Activated CD4-positive, alpha-beta T cell treated with anti-CD3 and anti-CD28 coated beads, Interleukin-2, Interleukin-6, amounts not matched to agents 100 ng/mL and 50 ng/mL, durations not matched to agents 16 hours and 8 hours (primary cell): ENCODE data around the gene HMGCLL1.

Experiments
- DNase-seq: peaks from one replicate; pipeline ENCODE4 v3.0.0-alpha.2; 2020

Gene HMGCLL1

DNA sequence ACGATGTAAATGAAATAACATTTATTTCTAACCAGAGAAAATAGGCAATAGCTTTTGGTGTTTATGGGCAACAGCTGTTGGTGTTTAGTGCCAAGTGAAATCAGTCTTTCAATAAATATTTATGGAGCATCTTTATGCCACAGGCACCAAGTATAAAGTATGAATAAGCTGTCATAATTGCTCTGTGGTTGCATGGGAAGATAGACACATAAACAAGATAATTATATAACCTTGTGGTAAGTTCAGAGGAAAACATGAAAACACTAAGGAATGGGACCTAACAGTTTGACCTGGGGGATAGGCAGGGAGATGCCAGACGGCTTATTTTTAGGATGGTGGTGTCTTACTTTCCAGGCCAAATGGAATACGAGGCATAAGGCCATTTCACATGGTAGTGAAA is 140.8 kb downstream of the HMGCLL1 start:
- no peak for DNase-seq

DNA sequence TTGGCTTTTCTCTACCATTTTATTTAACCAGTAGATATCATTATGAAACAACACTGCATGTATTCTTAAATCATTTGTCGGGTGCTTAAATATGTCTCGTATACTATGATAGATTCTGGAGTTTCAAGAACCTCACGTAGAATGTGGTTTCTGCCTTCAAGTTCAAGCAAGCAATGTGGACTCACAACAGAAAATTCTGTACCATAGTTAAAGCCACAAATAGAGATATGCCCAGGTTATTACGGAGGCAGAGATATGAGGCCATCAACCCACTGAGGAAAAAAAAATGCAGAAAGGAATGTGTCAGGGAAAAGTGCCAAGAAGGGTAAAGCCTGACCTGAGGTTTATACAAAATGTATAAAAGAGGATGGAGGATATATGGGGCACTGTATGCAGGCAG is 141.9 kb downstream of the HMGCLL1 start:
- DNase-seq, result no peak

DNA sequence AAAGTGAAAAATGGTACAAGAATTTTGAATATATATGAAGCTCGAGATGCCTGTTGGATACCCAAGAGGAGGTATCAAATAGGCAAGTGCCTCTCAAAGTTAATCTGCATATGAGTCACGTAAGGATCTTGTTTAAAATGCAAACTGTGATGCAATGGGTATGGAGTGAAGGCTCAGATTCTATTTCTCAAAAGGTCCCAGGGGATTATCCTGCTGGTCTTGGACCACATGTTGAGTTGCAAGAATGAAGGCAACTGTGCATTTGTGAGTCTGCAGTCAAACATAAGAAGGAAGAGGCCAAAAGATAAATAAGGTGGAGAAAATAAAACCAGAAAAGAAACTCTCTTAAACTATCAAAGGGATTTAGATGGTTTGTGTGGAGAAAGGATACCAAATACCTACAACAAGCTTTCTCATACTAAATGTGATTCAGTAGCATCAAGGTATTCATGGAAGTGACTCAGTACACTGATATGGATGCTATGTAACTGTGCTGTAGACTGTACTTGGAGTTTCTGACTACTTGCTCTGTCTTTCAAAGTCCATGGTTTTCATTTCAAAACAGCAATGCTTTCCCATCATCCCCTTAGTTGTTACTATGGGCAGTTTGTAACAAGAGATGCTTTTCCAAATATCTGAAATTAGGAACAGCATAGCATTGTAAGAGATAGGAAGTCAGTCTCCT is 145.4 kb downstream of the HMGCLL1 start:
- DNase-seq, result no peak

DNA sequence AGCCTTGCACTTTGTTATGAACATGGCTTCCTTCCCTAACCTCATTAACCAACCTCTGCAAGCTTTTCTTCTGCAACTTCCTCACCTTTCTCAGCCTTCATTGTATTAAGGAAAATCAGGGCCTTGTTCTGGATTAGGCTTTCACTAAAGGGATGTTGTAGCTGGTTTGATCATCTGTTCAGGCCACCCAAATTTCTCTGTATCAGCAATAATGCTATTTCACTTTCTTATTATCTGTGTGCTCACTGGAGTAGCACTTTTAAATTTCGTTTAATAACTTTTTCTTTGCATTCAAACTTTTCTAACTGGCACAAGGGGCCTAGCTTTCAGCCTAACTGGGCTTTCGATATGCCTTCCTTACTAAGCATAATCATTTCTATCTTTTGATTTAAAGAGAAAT is 155.1 kb downstream of the HMGCLL1 start:
- DNase-seq, result no peak

DNA sequence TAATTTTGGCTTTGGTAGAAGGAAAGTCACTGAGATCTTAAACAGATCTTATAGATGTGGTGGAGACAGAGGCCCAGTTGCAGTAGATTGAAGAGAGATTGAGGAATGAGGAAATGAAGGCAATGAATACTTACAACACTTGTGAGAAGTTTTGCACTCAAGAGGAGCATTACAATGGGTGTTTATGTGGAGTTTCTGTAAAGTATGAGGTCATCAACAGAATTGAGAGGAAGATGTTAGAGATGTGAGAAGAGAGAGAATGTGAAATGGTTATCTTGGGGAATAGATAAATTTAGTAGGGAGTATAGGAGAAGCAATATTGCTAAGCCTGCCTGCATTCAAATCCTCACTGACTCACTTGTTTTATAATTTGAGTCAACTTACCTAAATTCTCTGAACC is 168.3 kb downstream of the HMGCLL1 start:
- DNase-seq, result no peak

DNA sequence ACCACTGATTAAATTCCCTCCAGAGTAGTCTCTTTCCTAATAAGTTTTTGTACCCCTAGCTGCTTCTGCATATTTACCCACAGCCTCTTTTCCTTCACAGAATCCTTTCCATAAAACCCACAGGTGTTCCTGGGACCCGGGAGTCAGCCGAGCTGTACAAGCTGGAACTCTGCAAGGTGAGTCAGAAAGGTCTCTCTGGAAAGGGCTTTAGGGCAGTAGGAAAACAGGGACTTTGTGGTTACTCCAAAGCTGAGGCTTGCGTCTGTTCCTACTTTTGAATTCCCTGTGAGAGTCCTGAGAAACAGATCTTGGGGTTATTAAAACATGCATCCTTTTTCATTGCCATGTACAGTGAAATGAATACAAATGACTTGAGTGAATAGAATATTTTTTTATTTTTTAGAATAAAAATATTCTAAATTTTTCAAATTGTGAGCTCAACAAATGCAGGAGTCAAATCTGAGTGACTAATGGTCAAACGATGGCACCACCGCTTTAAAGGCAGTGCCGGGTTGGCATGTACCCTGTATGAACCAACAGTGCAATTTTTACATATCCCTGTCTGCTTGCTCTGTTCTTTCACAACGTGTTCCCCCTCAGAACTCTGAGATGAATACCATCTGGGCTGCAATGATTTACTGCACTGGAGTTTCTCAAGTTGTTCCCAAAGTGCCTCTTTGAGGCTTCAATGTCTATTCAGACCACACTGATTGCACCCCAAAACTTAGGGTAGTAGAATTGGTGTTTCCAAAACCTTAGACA is 173.3 kb downstream of the HMGCLL1 start:
- DNase-seq, result no peak

DNA sequence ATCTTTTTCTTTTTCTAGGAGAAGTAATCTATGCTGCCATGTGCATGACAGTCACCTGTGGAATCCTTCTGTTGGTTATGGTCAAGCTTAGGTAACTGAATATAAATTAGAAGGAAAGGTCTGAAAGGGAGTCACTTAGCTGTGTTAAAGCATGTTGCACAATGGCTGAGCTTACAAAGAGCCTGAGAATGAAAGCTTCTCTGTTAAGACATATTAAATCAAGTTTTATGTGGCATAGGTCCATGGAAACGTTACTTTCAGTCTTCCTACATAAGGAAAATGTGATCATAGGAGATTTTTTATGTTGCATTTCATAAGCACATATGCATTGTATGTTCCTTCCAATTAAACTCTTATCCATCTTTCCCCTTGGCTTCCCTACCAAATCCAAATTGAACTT is 179.6 kb downstream of the HMGCLL1 start:
- no peak for DNase-seq

DNA sequence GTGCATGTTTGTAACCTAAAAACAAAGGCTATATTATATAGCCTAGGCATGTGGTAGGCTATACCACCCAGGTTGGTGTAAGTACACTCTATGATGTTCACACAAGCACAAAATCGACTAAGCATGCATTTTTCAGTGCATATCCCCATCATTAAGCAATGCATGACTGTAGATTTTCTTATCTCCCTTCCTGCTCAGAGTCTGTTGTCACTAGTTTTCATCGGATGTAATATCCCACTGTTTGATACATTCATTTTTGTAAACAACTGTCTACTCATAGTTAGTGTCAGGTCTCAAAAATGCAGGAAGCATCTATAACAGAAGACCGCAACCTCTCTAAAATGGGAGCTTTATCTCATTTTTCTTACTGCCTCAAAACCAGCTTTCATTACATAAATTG is 181.0 kb downstream of the HMGCLL1 start:
- no peak for DNase-seq

DNA sequence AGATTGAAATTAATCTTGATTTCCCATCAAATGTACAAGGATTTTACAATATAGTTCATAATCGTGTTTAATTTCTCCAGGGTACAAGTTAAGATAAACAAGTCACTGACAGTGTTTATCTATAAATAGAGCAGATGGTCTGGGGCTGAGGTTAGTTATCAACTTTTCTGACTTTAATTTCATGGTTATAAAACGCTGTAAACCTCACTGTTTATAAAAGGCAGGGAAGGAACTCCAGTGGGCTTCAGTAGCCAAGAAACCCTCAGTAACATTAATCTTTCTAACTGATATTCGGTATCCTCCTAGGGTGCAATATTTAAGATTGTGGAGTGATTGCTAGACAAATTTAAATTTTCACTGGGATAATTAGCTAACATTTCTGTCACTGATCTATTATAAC is 183.1 kb downstream of the HMGCLL1 start:
- no peak for DNase-seq

DNA sequence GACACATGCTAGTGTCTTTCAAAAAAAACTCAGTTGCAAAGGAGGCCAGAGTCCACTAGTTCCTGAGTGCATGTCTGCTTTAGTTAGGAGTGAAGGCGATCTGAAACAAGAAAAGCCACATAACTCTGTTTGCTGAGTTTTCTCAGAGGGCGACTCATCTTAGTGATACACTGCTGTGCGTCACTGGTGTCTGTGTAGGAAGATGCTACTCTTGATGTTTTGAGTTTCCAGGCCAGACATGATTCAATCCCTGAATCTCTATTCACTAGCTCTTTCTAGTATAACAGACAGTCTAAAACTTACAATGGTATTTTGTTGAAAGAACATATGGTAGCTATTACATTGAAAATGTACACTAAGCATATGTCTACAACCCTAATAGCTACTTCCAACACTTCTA is 190.8 kb downstream of the HMGCLL1 start:
- DNase-seq, result no peak
